K562 treated with DMSO at 1 percent for 24 hours (cell line): ENCODE results near the gene STARD5. TPM values are rescaled to one million over a fixed set of nuclear protein-coding genes. Genes with fewer than 3 reads are reported as not detected.

Experiments used
- total RNA-seq: library from RNA; unstranded; fragments of 300-600 nt; gene quantifications from 2 replicates; pipeline ENCODE4 v1.2.3, GENCODE V29; 2022; ENCODE audit warnings: low read depth; ENCODE audit not compliant: insufficient read depth

STARD5 gene
- 4.3 and 7.0 TPM in 2 replicates for total RNA-seq

GRCh38 chr15:81323944-81324881, at the start of gene STARD5:
STARD5 (minus strand) TSS chr15:81324141; CDS start chr15:81324099, 42 bp downstream.

Other genes with a start within 250 kb of the STARD5 start
- 1.8 and 4.4 TPM in 2 replicates for gene CFAP161, start 189.9 kb downstream of the STARD5 start, total RNA-seq
- gene IL16, start 127.3 kb downstream of the STARD5 start, total RNA-seq = 2.4 and 3.9 TPM in 2 replicates
- 0.05 TPM in 1 of 2 replicates, not detected in the other for gene TMC3, start 50.1 kb upstream of the STARD5 start, total RNA-seq